SK-N-SH (cell line): ENCODE results near the gene TLCD5. TPM values are rescaled to one million over a fixed set of nuclear protein-coding genes. Genes with fewer than 3 reads are reported as not detected.

Experiments used
- CTCF ChIA-PET: fragments of 300-600, 350-600 bp; formaldehyde crosslinking; extraction: SDS; loops from one replicate; lab custom pipeline; 2021; lab: Yijun Ruan, JAX
- POLR2A ChIA-PET: fragments of 350-600 bp; sonication (Branson Sonifier 250); formaldehyde crosslinking; extraction: SDS; loops from one replicate; lab custom pipeline; 2020; ENCODE audit warnings: antibody characterized with exemption, inconsistent platforms; lab: Yijun Ruan, JAX
- DNase-seq: peaks from one replicate; pipeline ENCODE4 v3.0.0; 2012
- H2AFZ ChIP-seq: fragments of 200-600 bp; sonication (generic); 2 replicates; pipeline ENCODE4 v1.8.1; 2016; ENCODE audit warnings: antibody characterized with exemption, mild to moderate bottlenecking, low read depth
- H3F3A ChIP-seq: fragments of 200-600 bp; sonication (generic); replicated peaks from 2 replicates; pipeline ENCODE3; 2016; ENCODE audit warnings: antibody characterized with exemption, mild to moderate bottlenecking; ENCODE audit not compliant: insufficient read depth
- H3K27ac ChIP-seq, 2 experiments: fragments of 200-500 bp in 1 of 2; fragments of 200-600 bp in 1 of 2; sonication (Bioruptor generic) in 1 of 2; sonication (generic), shearing (Covaris generic) in 1 of 2; 2 replicates each; pipeline versions ENCODE4 v1.5.1 to v1.6.1; 2014 to 2016; ENCODE audit warnings: low read depth in 2 of 2, inconsistent platforms in 1 of 2, low read length in 1 of 2, mild to moderate bottlenecking in 1 of 2, mixed read lengths in 1 of 2
- H3K27me3 ChIP-seq: fragments of 200-600 bp; sonication (generic), shearing (Covaris generic); 2 replicates; pipeline ENCODE4 v1.6.1; 2016; ENCODE audit warnings: mixed run types; ENCODE audit not compliant: insufficient read depth
- H3K36me3 ChIP-seq, 2 experiments: fragments of 200-500 bp in 1 of 2; fragments of 200-600 bp in 1 of 2; sonication (Bioruptor generic) in 1 of 2; sonication (generic) in 1 of 2; replicated peaks in 1 of 2; 2 replicates each; pipeline versions ENCODE3 to v1.5.1; 2014 to 2016; ENCODE audit warnings: low read length in 1 of 2, mild to moderate bottlenecking in 1 of 2; ENCODE audit not compliant: insufficient read depth in 2 of 2, control insufficient read depth in 1 of 2
- H3K4me1 ChIP-seq, 2 experiments: fragments of 200-500 bp in 1 of 2; fragments of 200-600 bp in 1 of 2; sonication (Bioruptor generic) in 1 of 2; sonication (generic), shearing (Covaris generic) in 1 of 2; 2 replicates each; pipeline versions ENCODE4 v1.5.1 to v1.6.1; 2014 to 2016; ENCODE audit warnings: low read depth in 1 of 2, low read length in 1 of 2, mixed run types in 1 of 2; ENCODE audit not compliant: insufficient read depth in 2 of 2, control insufficient read depth in 1 of 2
- H3K4me2 ChIP-seq: fragments of 200-600 bp; sonication (generic), shearing (Covaris generic); 2 replicates; pipeline ENCODE4 v1.6.1; 2017; ENCODE audit warnings: mixed run types
- H3K4me3 ChIP-seq, 2 experiments: fragments of 200-500 bp in 1 of 2; fragments of 200-600 bp in 1 of 2; sonication (Bioruptor generic) in 1 of 2; sonication (generic), shearing (Covaris generic) in 1 of 2; 2 replicates each; pipeline versions ENCODE4 v1.5.1 to v1.8.1; 2014 to 2016; ENCODE audit warnings: low read depth in 2 of 2, inconsistent platforms in 1 of 2, low read length in 1 of 2, mild to moderate bottlenecking in 1 of 2, mixed read lengths in 1 of 2, moderate library complexity in 1 of 2
- H3K79me2 ChIP-seq: fragments of 200-600 bp; sonication (generic); 2 replicates; pipeline ENCODE4 v1.8.1; 2017; ENCODE audit warnings: mild to moderate bottlenecking; ENCODE audit not compliant: insufficient read depth
- H3K9ac ChIP-seq: fragments of 200-600 bp; sonication (generic); 2 replicates; pipeline ENCODE4 v1.6.1; 2017; ENCODE audit warnings: mixed run types
- H3K9me2 ChIP-seq: fragments of 200-600 bp; sonication (generic); 2 replicates; pipeline ENCODE4 v1.6.1; 2017; ENCODE audit warnings: mixed run types
- H3K9me3 ChIP-seq: fragments of 200-600 bp; sonication (generic); 2 replicates; pipeline ENCODE4 v1.6.1; 2017; ENCODE audit warnings: mixed run types, mild to moderate bottlenecking, moderate library complexity
- H4K20me1 ChIP-seq: fragments of 200-600 bp; sonication (generic); 2 replicates; pipeline ENCODE4 v1.6.1; 2017; ENCODE audit warnings: mild to moderate bottlenecking, mixed run types; ENCODE audit not compliant: insufficient read depth
- CHD2 ChIP-seq: fragments of 150-350 bp; IDR thresholded peaks from 2 replicates; pipeline ENCODE4 v1.6.1; 2018; ENCODE audit warnings: low read length; ENCODE audit not compliant: partially characterized antibody
- CTCF ChIP-seq: fragments of 200-600 bp; sonication (generic); IDR thresholded peaks from 2 replicates; pipeline ENCODE4 v1.6.1; 2017; ENCODE audit warnings: antibody characterized with exemption, mild to moderate bottlenecking, moderate library complexity
- ELF1 ChIP-seq: IDR thresholded peaks from 2 replicates; pipeline ENCODE4 v1.4.0; 2012
- EP300 ChIP-seq, 2 experiments: IDR thresholded peaks; 2 replicates each; pipeline versions ENCODE4 v1.4.0 to v1.6.1; 2012; ENCODE audit warnings: borderline replicate concordance in 1 of 2, low read depth in 1 of 2, low read length in 1 of 2
- JUND ChIP-seq: IDR thresholded peaks from 2 replicates; pipeline ENCODE4 v1.4.0; 2012
- MAX ChIP-seq: IDR thresholded peaks from 2 replicates; pipeline ENCODE4 v1.4.0; 2012; ENCODE audit warnings: low read depth
- MEF2A ChIP-seq: IDR thresholded peaks from 2 replicates; pipeline ENCODE4 v1.4.0; 2012; ENCODE audit warnings: low read depth, borderline replicate concordance
- NFIC ChIP-seq: IDR thresholded peaks from 2 replicates; pipeline ENCODE4 v1.4.0; 2012; ENCODE audit warnings: borderline replicate concordance
- PBX3 ChIP-seq: IDR thresholded peaks from 2 replicates; pipeline ENCODE4; 2012
- RFX5 ChIP-seq: IDR thresholded peaks from 2 replicates; pipeline ENCODE4 v1.6.1; 2012; ENCODE audit warnings: mild to moderate bottlenecking, improper control_type of control experiment, low read length
- SMC3 ChIP-seq: IDR thresholded peaks from 2 replicates; pipeline ENCODE4 v1.6.1; 2012; ENCODE audit warnings: low read depth, low read length, improper control_type of control experiment
- TAF1 ChIP-seq: IDR thresholded peaks from 2 replicates; pipeline ENCODE4 v1.6.1; 2012; ENCODE audit warnings: low read depth, mild to moderate bottlenecking, low read length, moderate library complexity, borderline replicate concordance
- TEAD4 ChIP-seq: IDR thresholded peaks from 2 replicates; pipeline ENCODE4 v1.4.0; 2012; ENCODE audit warnings: mild to moderate bottlenecking, borderline replicate concordance; ENCODE audit not compliant: insufficient read depth
- YY1 ChIP-seq: IDR thresholded peaks from 2 replicates; pipeline ENCODE4 v1.4.0; 2012; ENCODE audit warnings: low read depth, mild to moderate bottlenecking
- WGBS: methylation state at CpG from one replicate; pipeline ENCODE4 v1.1.6; 2017; ENCODE audit warnings: low lambda C conversion rate; 5-methylcytosine and 5-hydroxymethylcytosine counted together
- polyA plus RNA-seq, 3 experiments: library from polyadenylated mRNA; depleted of rRNA; stranded (reverse); fragments of >200 nt; gene quantifications; 2 replicates each; pipeline ENCODE4 v1.2.3, GENCODE V29; 2012

TLCD5 gene
- polyA plus RNA-seq, 1 of the 3 experiments (the other 2 are of a cell fraction), result 12.7 TPM

GRCh38 chr11:120310870-120311269 lies 14.2 kb upstream of the TLCD5 start:
- no peak overlapping the region for H3K27ac ChIP-seq
- 28% methylated on average over 3 of the region's 3 CpGs for WGBS
- ChIA-PET CTCF (interaction anchor here (0.7 to 1.1 kb wide), 3 partner anchors 9 to 82 kb away, joined by 3 read pairs; no protein-coding TSS in a partner anchor), POLR2A (no interaction called here)
- H3F3A ChIP-seq, result no peaks in the 10 kb centered on the region
- no peak for DNase-seq
- H3K9ac ChIP-seq, result no peak overlapping the region
- H3K27me3 ChIP-seq, result no peaks in the 10 kb centered on the region
- no peaks in the 10 kb centered on the region for H4K20me1 ChIP-seq
- H3K9me3 ChIP-seq, result no peaks in the 10 kb centered on the region
- no peaks in the 10 kb centered on the region for H3K36me3 ChIP-seq
- TF ChIP-seq PBX3, result no peak
- no peak for TF ChIP-seq ELF1
- TF ChIP-seq SMC3, result no peak
- TF ChIP-seq CHD2, result no peak
- no peak for TF ChIP-seq TEAD4
- TF ChIP-seq TAF1, result no peak
- TF ChIP-seq MEF2A, result no peak
- no peak for TF ChIP-seq YY1
- TF ChIP-seq RFX5, result no peak
- no peaks in the 10 kb centered on the region for H3K9me2 ChIP-seq
- no peak overlapping the region for H3K4me3 ChIP-seq
- H3K4me2 ChIP-seq, result no peak overlapping the region
- no peaks in the 10 kb centered on the region for H3K79me2 ChIP-seq
- H2AFZ ChIP-seq, result no peak overlapping the region
- H3K4me1 ChIP-seq, result peaks cover 0 to 6% of the 10 kb centered on the region in 2 experiments; a peak in 1 of 4 replicates

- Histone ChIP-seq H3K79me2 (no peaks in the 10 kb centered on the region), H3K4me2 (no peak overlapping the region), H3K4me3 (no peak overlapping the region), H3F3A (no peaks in the 10 kb centered on the region), H3K27ac (no peak overlapping the region), H3K9ac (no peak overlapping the region), H3K9me2 (no peaks in the 10 kb centered on the region), H3K27me3 (no peaks in the 10 kb centered on the region), H2AFZ (no peak overlapping the region), H3K36me3 (no peaks in the 10 kb centered on the region), H4K20me1 (no peaks in the 10 kb centered on the region), H3K4me1 (no peaks in the 10 kb centered on the region; a peak in 1 of 4 replicates), H3K9me3 (no peaks in the 10 kb centered on the region)
- 86% methylated on average over 1 of the region's 3 CpGs for WGBS
- CTCF ChIA-PET, result interaction anchor here (1.1 to 2.3 kb wide), 3 partner anchors 12 to 21 kb away, joined by 3 to 17 read pairs (median 8); no protein-coding TSS in a partner anchor
- no peak for DNase-seq
- POLR2A ChIA-PET, result no interaction called here
- TF ChIP-seq EP300 (IDR thresholded peaks at IDR 0.05; ENCODE audit: borderline replicate concordance in 1 of 2, low read depth in 1 of 2, low read length in 1 of 2) (no peak), MAX (no peak), JUND (no peak), NFIC (no peak), CTCF (no peak)
These were observed 10.2 kb upstream of the TLCD5 start for GRCh38 chr11:120314861-120315260.
